Transverse colon (tissue), 4 donors: ENCODE results near the gene MTMR11. TPM values are rescaled to one million over a fixed set of nuclear protein-coding genes. Genes with fewer than 3 reads are reported as not detected.
"Not testable (repeated sequence)": the region's sequence is repeated elsewhere in the genome, so short reads cannot be mapped to it uniquely, and the experiment has no call there.

ENCODE experiments used
- DNase-seq: peaks from one replicate; pipeline ENCODE4 v3.0.0-alpha.2; 2019
- H3K27ac ChIP-seq, 4 donors: fragments of 200-600 bp; sonication (generic); 2 replicates each; pipeline ENCODE4 v1.5.1; 2016 to 2018; ENCODE audit warnings: inconsistent platforms in 4 of 4
- H3K27me3 ChIP-seq: fragments of 200-600 bp; sonication (generic); 2 replicates; pipeline ENCODE4 v1.5.1; 2017; ENCODE audit warnings: inconsistent platforms
- H3K36me3 ChIP-seq, 4 donors: fragments of 200-600 bp; sonication (generic); 2 replicates each; pipeline ENCODE4 v1.5.1; 2017 to 2019; ENCODE audit warnings: inconsistent platforms in 4 of 4
- H3K4me1 ChIP-seq, 4 donors: fragments of 200-600 bp; sonication (generic); 2 replicates each; pipeline ENCODE4 v1.5.1; 2017 to 2020; ENCODE audit warnings: inconsistent platforms in 4 of 4
- H3K4me3 ChIP-seq, 4 donors: fragments of 200-600 bp; sonication (generic); 1 replicate in 1 of 4; 2 replicates in 3 of 4; pipeline versions ENCODE4 v1.5.1 to v1.6.1; 2017 to 2019; ENCODE audit warnings: inconsistent platforms in 4 of 4
- H3K9me3 ChIP-seq, 2 donors: fragments of 200-600 bp; sonication (generic); 2 replicates each; pipeline ENCODE4 v1.5.1; 2017 to 2019; ENCODE audit warnings: inconsistent platforms in 2 of 2
- CTCF ChIP-seq, 5 experiments: fragments of 200-600 bp in 3 of 5; fragments of 450-650 bp in 2 of 5; sonication (generic) in 3 of 5; IDR thresholded peaks; 1 replicate in 2 of 5; 2 replicates in 3 of 5; pipeline ENCODE4 v1.5.1; 2016 to 2017; ENCODE audit warnings: antibody characterized with exemption in 5 of 5, inconsistent platforms in 3 of 5, mild to moderate bottlenecking in 2 of 5, moderate library complexity in 1 of 5
- EP300 ChIP-seq: sonication (generic); formaldehyde crosslinking; IDR thresholded peaks from one replicate; pipeline ENCODE4 v1.6.1; 2017; ENCODE audit warnings: antibody characterized with exemption, low read depth
- POLR2A ChIP-seq: fragments of 450-650 bp; IDR thresholded peaks from one replicate; pipeline ENCODE4 v1.6.1; 2016; ENCODE audit warnings: antibody characterized with exemption, mild to moderate bottlenecking, moderate library complexity
- POLR2AphosphoS5 ChIP-seq, 3 donors: sonication (generic); formaldehyde crosslinking; IDR thresholded peaks; one replicate each; pipeline ENCODE4 v1.6.1; 2016; ENCODE audit warnings: antibody characterized with exemption in 3 of 3
- whole genome bisulfite sequencing, 2 donors: methylation state at CpG; one replicate each; pipeline ENCODE4 v1.1.5; 2018; ENCODE audit warnings: low coverage in 1 of 2; 5-methylcytosine and 5-hydroxymethylcytosine counted together
- in situ Hi-C, 4 donors: fragments of 200-750 bp; cut with MboI; loops; one replicate each; pipeline versions ENCODE4 v1.15.0 to v1.15.1; 2017; ENCODE audit warnings: low sequenced_read_pairs in 3 of 4, low pct_ligation_motif_present in 1 of 4, low pct_unique_long_range_greater_than_20kb in 1 of 4
- intact Hi-C: fragments of 100-400 bp; cut with DNase I; formaldehyde crosslinking; loops from one replicate; pipeline ENCODE4 v1.15.1; 2023; ENCODE audit warnings: low total_unique reads
- total RNA-seq, 4 donors: library from RNA; depleted of rRNA; stranded (reverse); fragments of >200 nt; gene quantifications; one replicate each; pipeline ENCODE4 v1.1.0, GENCODE V29; 2016

MTMR11 gene
- total RNA-seq, 4 donors from 2014 or later = 284 to 483 (median 296) TPM

- intact Hi-C loops = loop anchor here (2.0 to 5.0 kb wide), 3 partner anchors 49 to 225 kb away; partner anchors contain the start of gene OTUD7B
Observed at GRCh38 chr1:149962039-149962647, 25.5 kb upstream of the MTMR11 start.

GRCh38 chr1:149957548-149957947 lies 20.9 kb upstream of the MTMR11 start:
- H3K36me3 ChIP-seq = peaks cover 0 to 20% (median 9%) of the 10 kb centered on the region in 4 donors
- DNase-seq, H3K4me3 ChIP-seq, H3K27ac ChIP-seq, intact Hi-C loops, H3K9me3 ChIP-seq, H3K27me3 ChIP-seq, H3K4me1 ChIP-seq: not testable (repeated sequence)
- in situ Hi-C loops = loop anchor here in 2 of 4 donors (25.0 kb wide), 1 partner anchor 230 kb away; no protein-coding TSS in a partner anchor
- 96 to 100% methylated on average over 7 to 14 of the region's 14 CpGs for WGBS, 2 donors

More at GRCh38 chr1:149962039-149962647, 25.5 kb upstream of the MTMR11 start:
- no peaks in the 10 kb centered on the region for H3K27me3 ChIP-seq
- peak overlapping the region; percentile 29 to 60 (median 46) for H3K27ac ChIP-seq
- peak; percentile 57 for DNase-seq
- H3K4me3 ChIP-seq = no peak overlapping the region
- no peaks in the 10 kb centered on the region for H3K9me3 ChIP-seq
- peaks cover 0 to 15% (median 0%) of the 10 kb centered on the region in 4 donors for H3K4me1 ChIP-seq
- in situ Hi-C loops = loop anchor here (5.0 to 25.0 kb wide), 5 partner anchors 83 to 225 kb away; no protein-coding TSS in a partner anchor
- peaks cover 0 to 44% (median 22%) of the 10 kb centered on the region in 4 donors for H3K36me3 ChIP-seq
- WGBS, 2 donors = 17 to 20% methylated on average over 3 of the region's 3 CpGs
- TF ChIP-seq EP300 (no peak), POLR2AphosphoS5 (IDR thresholded peaks at IDR 0.05) (peak in 1 of 3 donors; percentile 19), CTCF (IDR thresholded peaks at IDR 0.05) (peak; percentile 75 to 90 (median 80))

- Histone ChIP-seq H3K27me3 (no peaks in the 10 kb centered on the region), H3K36me3 (peaks cover 0 to 28% (median 10%) of the 10 kb centered on the region in 4 donors), H3K4me3 (no peak overlapping the region), H3K27ac (no peak overlapping the region), H3K4me1 (no peaks in the 10 kb centered on the region), H3K9me3 (no peaks in the 10 kb centered on the region)
- 88% methylated on average over 6 of the region's 6 CpGs; no CpG with 5 or more reads in 1 of the 2 donors for WGBS, 2 donors
- intact Hi-C loops (no loop called here), in situ Hi-C loops (loop anchor here in 2 of 4 donors (25.0 kb wide), 1 partner anchor 237 kb away; no protein-coding TSS in a partner anchor)
- no peak for DNase-seq
- TF ChIP-seq POLR2AphosphoS5 (IDR thresholded peaks at IDR 0.05) (no peak), POLR2A (no peak), EP300 (no peak), CTCF (IDR thresholded peaks at IDR 0.05) (no peak)
Observed at GRCh38 chr1:149949911-149950310, 13.2 kb upstream of the MTMR11 start.

- WGBS, 2 donors = 90 to 100% methylated on average over 3 to 4 of the region's 4 CpGs
- H3K27ac ChIP-seq = no peak overlapping the region
- peaks cover 0 to 31% (median 9%) of the 10 kb centered on the region in 4 donors for H3K36me3 ChIP-seq
- no peaks in the 10 kb centered on the region for H3K27me3 ChIP-seq
- intact Hi-C loops (no loop called here), in situ Hi-C loops (no loop called here)
- H3K4me3 ChIP-seq = no peak overlapping the region
- peaks cover 6 to 31% (median 7%) of the 10 kb centered on the region in 4 donors for H3K4me1 ChIP-seq
- no peak for DNase-seq
- no peaks in the 10 kb centered on the region for H3K9me3 ChIP-seq
- no peak for TF ChIP-seq POLR2AphosphoS5 (IDR thresholded peaks at IDR 0.05)
- no peak for TF ChIP-seq EP300
- no peak for TF ChIP-seq POLR2A
- no peak for TF ChIP-seq CTCF (IDR thresholded peaks at IDR 0.05)
Observed at GRCh38 chr1:149945206-149945605, 8.5 kb upstream of the MTMR11 start.
